ENCODE results near the gene FAM76A. TPM values are rescaled to one million over a fixed set of nuclear protein-coding genes. Genes with fewer than 3 reads are reported as not detected.

Gene FAM76A
- total and polyA plus RNA-seq, 9 of the 15 experiments (the other 6 are each of a cell fraction or from before 2014, with no cell fraction given): 9.5 to 14.6 (median 11.4) TPM

DNA sequence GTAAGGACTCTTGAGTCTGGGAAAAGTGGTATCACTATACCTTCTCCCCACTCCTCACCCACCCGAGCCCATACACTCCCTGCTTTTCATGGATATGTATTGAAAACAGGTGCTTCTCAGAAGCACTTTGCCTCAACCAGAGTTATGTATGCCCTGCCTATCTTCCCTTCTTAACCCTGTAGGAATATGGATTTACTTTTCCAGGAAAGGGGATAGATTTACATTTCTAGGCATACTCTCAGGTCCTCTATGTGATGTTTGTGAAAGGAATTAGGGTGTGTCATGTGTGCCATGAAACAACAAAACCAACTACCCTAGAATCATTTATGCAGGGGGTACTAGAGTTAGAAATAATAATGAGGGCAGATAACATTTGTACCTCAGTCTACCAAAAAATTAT lies 36.3 kb downstream of the FAM76A start:
- in situ Hi-C loops (cut with MboI): no loop called here
- BruUV-seq (replicated peaks): no TSS peak
- Histone ChIP-seq H3K4me1 (replicated peaks in 1 of 2; ENCODE audit: control insufficient read depth in 2 of 2, insufficient read depth in 2 of 2, low read length in 2 of 2) (no peaks in the 10 kb centered on the region; a peak in 2 of 5 replicates), H3K4me2 (ENCODE audit: insufficient read depth, low read length) (no peak overlapping the region), H3K36me3 (ENCODE audit: control insufficient read depth, insufficient read depth, low read length) (peaks cover 8% of the 10 kb centered on the region; the same call in 1 of the 3 replicates), H3K27ac (ENCODE audit: extremely low read depth, low read depth, low read length) (no peak overlapping the region), H3K9ac (ENCODE audit: insufficient read depth in 1 of 2, low read depth in 2 of 2, low read length in 2 of 2) (no peak overlapping the region), H3K9me3 (replicated peaks; ENCODE audit: control insufficient read depth, insufficient read depth, low read depth, low read length) (no peaks in the 10 kb centered on the region), H4K20me1 (replicated peaks; ENCODE audit: control insufficient read depth, insufficient read depth, low read length) (no peaks in the 10 kb centered on the region), H3K79me2 (ENCODE audit: control insufficient read depth, insufficient read depth, low read length) (no peaks in the 10 kb centered on the region), H2AFZ (ENCODE audit: low read depth, low read length) (no peak overlapping the region), H3K27me3 (ENCODE audit: control insufficient read depth in 2 of 2, insufficient read depth in 2 of 2, low read length in 2 of 2) (no peaks in the 10 kb centered on the region), H3K4me3 (no peak overlapping the region), H3K9me1 (ENCODE audit: control insufficient read depth, insufficient read depth, low read length) (no peaks in the 10 kb centered on the region)
- CTCF ChIA-PET (ENCODE audit: low intra/inter-chr PET ratio): no interaction called here
- no peak for DNase-seq (ENCODE audit: extremely low read depth in 1 of 4, low spot score in 3 of 4)
- ATAC-seq: no peak
- TF ChIP-seq, protein P1, sequence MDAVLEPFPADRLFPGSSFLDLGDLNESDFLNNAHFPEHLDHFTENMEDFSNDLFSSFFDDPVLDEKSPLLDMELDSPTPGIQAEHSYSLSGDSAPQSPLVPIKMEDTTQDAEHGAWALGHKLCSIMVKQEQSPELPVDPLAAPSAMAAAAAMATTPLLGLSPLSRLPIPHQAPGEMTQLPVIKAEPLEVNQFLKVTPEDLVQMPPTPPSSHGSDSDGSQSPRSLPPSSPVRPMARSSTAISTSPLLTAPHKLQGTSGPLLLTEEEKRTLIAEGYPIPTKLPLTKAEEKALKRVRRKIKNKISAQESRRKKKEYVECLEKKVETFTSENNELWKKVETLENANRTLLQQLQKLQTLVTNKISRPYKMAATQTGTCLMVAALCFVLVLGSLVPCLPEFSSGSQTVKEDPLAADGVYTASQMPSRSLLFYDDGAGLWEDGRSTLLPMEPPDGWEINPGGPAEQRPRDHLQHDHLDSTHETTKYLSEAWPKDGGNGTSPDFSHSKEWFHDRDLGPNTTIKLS (IDR thresholded peaks at IDR 0.05; ENCODE audit: borderline replicate concordance, low read depth): no peak
- TF ChIP-seq RHOXF2B (CRISPR knock-in tag; conservative IDR thresholded peaks at IDR 0.05) (no peak), MCM7 (IDR thresholded peaks at IDR 0.05) (no peak), RUNX1 (IDR thresholded peaks at IDR 0.05; ENCODE audit: low read depth) (no peak), XRCC4 (IDR thresholded peaks at IDR 0.05; ENCODE audit: extremely low read depth, insufficient read depth, insufficient read length) (no peak)
- TF ChIP-seq, protein P2, sequence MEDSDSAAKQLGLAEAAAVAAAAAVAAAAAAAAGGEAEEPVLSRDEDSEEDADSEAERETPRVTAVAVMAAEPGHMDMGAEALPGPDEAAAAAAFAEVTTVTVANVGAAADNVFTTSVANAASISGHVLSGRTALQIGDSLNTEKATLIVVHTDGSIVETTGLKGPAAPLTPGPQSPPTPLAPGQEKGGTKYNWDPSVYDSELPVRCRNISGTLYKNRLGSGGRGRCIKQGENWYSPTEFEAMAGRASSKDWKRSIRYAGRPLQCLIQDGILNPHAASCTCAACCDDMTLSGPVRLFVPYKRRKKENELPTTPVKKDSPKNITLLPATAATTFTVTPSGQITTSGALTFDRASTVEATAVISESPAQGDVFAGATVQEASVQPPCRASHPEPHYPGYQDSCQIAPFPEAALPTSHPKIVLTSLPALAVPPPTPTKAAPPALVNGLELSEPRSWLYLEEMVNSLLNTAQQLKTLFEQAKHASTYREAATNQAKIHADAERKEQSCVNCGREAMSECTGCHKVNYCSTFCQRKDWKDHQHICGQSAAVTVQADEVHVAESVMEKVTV (CRISPR knock-in tag; IDR thresholded peaks at IDR 0.05): no peak
- TF ChIP-seq, protein P3, sequence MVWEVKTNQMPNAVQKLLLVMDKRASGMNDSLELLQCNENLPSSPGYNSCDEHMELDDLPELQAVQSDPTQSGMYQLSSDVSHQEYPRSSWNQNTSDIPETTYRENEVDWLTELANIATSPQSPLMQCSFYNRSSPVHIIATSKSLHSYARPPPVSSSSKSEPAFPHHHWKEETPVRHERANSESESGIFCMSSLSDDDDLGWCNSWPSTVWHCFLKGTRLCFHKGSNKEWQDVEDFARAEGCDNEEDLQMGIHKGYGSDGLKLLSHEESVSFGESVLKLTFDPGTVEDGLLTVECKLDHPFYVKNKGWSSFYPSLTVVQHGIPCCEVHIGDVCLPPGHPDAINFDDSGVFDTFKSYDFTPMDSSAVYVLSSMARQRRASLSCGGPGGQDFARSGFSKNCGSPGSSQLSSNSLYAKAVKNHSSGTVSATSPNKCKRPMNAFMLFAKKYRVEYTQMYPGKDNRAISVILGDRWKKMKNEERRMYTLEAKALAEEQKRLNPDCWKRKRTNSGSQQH (CRISPR knock-in tag; IDR thresholded peaks at IDR 0.05): no peak
- WGBS (ENCODE audit: insufficient coverage, low coverage, missing lambda C conversion rate): 88% methylated on average over 1 of the region's 1 CpG
- POLR2A ChIA-PET: no interaction called here
- intact Hi-C loops (cut with micrococcal nuclease): loop anchor here (5.0 kb wide), 1 partner anchor 215 kb away; no protein-coding TSS in a partner anchor
- no peak for FAIRE-seq

All from K562 (cell line).